HG02610 (cell line): ENCODE results near the gene LRP2.

Source experiments
- ATAC-seq: cut with Tn5 transposase; IDR thresholded peaks from one replicate; pipeline ENCODE4 v1.9.1; 2021; ENCODE audit warnings: mild to moderate bottlenecking, moderate library complexity; ENCODE audit not compliant: unreplicated experiment

The LRP2 gene

DNA sequence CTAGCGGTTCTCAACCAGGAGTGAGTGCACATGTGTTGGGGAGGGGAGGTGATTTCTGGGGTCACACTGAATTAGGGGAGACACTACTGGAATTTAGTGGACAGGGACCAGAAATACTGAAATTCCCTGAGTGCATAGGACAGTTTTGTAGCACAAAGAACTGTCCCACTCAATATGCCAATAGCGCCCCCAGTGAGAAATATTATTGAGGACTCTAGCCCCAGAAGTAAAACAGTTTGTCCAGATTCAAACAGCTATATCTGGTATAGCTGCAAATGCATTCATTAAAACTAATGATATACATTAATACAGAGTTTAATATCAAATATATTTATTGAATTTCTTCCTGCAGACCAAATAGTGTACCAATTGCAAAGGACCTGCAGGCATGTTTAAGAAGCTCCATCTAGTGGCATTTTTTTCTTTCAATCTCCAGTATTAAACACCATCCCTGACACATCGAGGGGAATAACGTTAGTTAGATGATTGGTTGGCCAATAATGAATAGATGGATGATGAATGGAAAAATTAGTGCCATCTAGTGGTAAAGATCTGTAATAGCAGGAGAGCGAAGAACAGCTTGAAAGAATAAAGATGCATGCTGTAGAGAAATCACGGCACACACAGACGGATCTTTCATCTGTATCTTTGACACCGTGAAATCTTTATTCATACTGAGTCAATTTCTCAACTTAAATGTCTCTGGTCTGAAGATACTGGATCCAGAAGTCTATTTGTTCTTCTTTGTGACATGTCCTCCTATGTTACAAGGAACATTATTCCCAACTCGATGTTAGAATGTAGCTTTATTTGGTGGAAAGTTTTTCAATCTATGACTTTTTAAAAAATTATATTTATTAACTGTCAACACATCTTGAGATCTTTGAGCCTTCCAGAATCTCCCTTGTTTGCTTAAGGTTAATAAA, 230.5 kb downstream of the LRP2 start:
- ATAC-seq, result peak; percentile 85

- no peak for ATAC-seq
Observed at GRCh38 chr2:169129703-169130243, 232.6 kb downstream of the LRP2 start.

DNA sequence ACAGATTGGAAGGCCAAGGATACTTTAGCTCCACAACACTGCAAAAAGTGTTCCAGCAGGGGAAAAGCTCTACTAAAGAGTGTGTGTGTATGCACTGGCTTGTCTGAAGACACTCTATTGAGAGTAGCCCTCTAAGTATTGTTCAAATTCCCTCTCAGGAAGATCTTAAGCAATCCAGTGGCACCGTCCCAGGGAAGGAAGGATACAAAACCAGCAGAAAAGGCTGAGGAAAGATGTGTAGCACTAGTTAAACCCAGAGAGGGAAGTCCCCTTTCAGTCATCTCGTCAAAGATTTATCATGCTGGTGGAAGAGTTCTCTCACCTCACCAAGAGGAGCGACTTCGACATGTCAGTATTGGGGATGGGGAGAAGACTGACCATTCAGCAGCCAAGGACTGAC, 242.5 kb downstream of the LRP2 start:
- ATAC-seq, result no peak

DNA sequence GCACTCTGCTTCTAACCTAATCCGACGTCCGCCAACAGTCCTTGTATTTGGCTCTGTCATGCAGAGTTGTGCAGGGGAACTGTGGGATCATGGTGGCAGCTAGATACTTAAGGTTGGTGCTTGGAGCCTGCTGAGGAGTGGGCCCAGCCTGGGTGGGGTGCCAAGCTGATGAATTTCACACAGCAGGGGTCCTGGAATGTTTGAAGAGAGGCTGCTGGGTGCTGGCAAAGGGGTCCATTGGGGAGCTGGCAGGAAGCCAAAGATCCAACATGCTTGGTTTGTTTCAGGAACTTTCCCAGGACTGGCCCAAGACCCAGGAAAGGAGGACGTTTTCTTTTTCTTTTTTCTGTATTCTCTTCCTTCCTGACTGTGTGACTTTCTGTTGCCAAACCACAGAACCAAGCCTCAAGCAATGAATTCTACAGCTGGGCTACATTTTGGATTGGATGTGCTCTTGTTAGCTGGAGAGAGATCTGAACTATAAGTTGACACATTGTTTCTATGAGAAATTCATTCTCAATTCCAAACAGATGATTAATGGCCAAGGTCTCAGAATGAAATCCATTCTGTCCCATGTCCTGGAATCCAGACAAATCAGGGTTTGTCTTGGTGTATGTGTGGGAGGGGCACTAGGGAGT, 243.1 kb downstream of the LRP2 start:
- no peak for ATAC-seq

GRCh38 chr2:169118060-169118459, 244.3 kb downstream of the LRP2 start:
- no peak for ATAC-seq

- ATAC-seq, result no peak
Observed at GRCh38 chr2:169116993-169117392, 245.3 kb downstream of the LRP2 start.

GRCh38 chr2:169116327-169116726, 246.0 kb downstream of the LRP2 start:
- ATAC-seq, result no peak

DNA sequence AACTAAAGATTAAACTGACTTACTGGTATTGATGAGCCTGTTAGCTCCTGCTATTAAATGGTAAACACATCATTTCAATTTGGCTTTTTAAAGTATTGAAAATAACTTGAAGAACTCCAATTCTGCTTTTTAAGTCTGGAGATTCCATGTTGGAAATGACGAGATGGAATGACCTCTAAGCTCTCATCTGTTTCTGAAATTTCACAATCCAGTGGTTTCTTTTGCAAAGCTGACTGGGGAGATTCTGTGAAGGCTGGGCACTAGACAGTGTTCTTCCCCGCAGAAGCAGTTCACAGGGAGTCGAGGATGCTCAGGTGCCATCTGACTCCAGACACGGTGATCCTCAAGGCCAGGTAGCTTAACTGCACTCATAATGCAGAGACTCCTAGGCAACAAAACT, 248.3 kb downstream of the LRP2 start:
- ATAC-seq, result no peak

DNA sequence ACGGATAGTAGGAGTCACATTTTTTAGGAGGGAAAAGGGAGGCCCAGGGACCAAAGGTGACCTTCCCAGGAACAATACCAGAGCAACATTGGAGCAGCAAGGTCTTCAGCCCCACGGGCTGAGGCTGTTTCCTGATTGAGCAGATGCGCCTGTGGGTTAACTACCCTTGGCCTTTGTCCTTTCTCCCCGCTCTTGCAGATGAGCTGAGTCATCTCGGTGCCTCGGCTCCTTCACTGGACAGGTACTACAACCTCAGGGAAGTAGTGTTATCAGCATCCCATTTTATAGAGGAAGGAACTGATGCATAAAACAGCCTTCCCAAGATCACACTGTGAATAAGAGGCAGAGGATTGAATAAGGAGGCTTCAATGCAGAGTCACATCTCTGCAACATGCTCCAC, 249.5 kb downstream of the LRP2 start:
- ATAC-seq, result no peak

GRCh38 chr2:169110916-169111315, 251.4 kb downstream of the LRP2 start:
- ATAC-seq, result no peak

DNA sequence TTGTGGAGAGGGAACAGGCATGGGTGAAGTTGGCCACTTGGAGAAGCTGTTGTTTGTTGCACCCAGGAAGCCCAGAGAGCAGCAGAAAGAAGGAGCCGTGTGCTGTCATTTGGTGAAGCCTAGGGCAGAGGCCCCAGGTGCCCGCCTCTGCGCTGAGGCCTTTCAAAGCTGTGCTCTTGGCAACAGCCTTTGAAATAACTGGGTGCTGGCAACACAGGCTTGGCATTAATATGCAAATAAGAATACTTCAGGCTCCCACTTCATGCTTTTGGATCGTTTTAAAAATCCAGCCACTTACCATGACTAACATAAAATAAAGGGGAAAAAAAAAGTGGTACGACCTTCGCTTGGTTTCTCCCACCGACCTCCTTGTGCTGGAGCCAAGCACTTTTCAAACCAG, 251.9 kb downstream of the LRP2 start:
- no peak for ATAC-seq

GRCh38 chr2:169109502-169110409, 252.6 kb downstream of the LRP2 start:
- peak; percentile 44 for ATAC-seq

DNA sequence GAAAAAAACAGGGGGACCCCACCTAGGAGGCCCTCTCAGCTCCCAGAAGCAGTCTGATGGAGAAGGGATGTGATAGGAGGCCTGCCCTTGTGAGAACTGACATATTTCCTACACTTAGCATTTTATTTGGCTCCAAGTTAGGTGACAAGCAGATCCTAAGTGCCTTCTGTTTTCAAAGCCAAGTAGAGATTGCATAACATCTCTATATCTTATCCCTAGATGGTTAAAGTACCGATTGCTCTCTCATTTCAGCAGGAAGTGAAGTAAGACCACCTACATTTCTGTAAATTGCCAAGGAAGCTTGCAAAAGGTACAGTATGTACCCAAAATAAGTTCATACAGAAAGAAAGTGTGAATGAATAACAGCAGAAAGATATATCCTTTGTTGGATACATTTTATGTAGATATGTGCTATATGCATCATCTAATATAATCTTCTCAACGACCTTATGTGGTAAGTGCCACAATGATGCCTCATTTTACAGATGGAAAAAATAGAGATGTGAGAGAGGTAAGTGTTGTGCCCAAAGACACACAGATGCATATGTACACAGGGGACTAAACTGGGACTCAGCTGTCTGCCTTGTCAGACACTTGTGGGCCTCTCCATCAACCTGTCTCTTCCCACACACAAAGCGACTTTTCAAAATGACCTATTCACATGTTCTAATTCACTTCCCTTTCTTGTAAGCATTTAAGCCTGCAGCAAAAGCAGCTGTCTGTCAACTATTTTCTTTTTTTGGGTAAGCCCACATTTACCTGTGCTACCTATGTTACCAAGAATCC, 254.0 kb downstream of the LRP2 start:
- no peak for ATAC-seq

- peak; percentile 75 for ATAC-seq
Observed at GRCh38 chr2:169107645-169108044, 254.7 kb downstream of the LRP2 start.

- no peak for ATAC-seq
Observed at GRCh38 chr2:169106563-169107545, 255.5 kb downstream of the LRP2 start.

DNA sequence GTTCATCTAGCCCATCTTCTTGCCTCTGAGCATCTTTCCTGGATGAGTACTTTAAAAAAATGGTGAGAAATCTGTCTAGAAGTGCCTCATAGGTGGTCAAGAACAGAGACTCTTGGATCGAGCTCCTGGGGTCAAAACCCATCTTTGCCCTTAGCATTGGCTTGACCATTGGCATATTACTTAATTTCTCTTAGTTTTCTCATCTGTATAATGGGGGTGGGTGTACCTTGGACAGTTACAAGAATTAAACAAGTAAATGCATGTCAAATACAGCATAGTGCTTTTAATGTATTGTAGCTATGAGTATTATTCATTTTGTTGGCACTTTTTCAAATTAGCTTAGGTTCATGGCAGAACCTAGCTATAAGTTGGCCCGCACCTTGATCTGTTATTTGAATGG, 256.2 kb downstream of the LRP2 start:
- no peak for ATAC-seq

GRCh38 chr2:169105476-169105875, 256.9 kb downstream of the LRP2 start:
- no peak for ATAC-seq

DNA sequence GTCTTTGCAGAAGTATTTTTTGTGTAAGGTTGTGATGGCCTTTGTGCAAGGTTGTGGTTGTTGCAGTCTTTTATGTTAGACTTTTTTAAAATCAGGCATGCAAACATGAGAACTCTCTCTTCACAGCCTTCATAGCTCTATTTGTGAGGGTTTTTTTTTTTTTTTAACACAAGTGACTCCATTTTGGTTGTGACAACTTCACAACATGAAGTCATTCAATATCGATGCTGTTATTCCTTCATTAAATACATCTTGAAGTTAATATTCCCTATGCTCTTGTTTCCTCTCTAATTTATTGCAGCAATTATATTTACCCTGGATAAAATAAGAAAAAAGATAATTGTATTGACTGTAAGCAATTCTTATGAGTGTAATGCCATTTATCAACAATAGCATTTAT, 257.5 kb downstream of the LRP2 start:
- ATAC-seq, result no peak

GRCh38 chr2:169095621-169096105, 266.7 kb downstream of the LRP2 start:
- peak; percentile 37 for ATAC-seq
